Mucosa of descending colon (tissue), 3 donors: Measurements from ENCODE around the gene ACP1. TPM values are rescaled to one million over a fixed set of nuclear protein-coding genes. Genes with fewer than 3 reads are reported as not detected.

Experiments
- ATAC-seq: fragments of 200-7000 bp; cut with Tn5 transposase; one replicate; pipeline ENCODE4 v1.9.1; 2020; ENCODE audit warnings: mild to moderate bottlenecking, moderate library complexity
- DNase-seq, 3 donors: peaks; one replicate each; pipeline ENCODE4 v3.0.0-alpha.2; 2020
- H3K36me3 ChIP-seq: fragments of 200-600 bp; one replicate; pipeline ENCODE4 v1.8.0; 2021; ENCODE audit warnings: low read depth, mild to moderate bottlenecking
- H3K4me1 ChIP-seq: fragments of 200-600 bp; one replicate; pipeline ENCODE4 v1.8.0; 2021; ENCODE audit warnings: low read depth, mild to moderate bottlenecking
- H3K4me3 ChIP-seq: fragments of 200-600 bp; one replicate; pipeline ENCODE4 v1.8.0; 2021; ENCODE audit warnings: mild to moderate bottlenecking
- H3K9me3 ChIP-seq: fragments of 200-600 bp; one replicate; pipeline ENCODE4 v1.8.0; 2021; ENCODE audit warnings: mild to moderate bottlenecking
- intact Hi-C, 2 donors: fragments of 100-400 bp; cut with DNase I in 1 of 2; cut with micrococcal nuclease in 1 of 2; formaldehyde crosslinking; loops; one replicate each; pipeline versions ENCODE4 v1.11.0 to v1.11.1; 2022; cut with DNase I, micrococcal nuclease
- total RNA-seq, 3 donors: library from RNA; stranded (reverse); fragmentation: NEBNext Ultra II Directional in 2 of 3; extraction: Animal tissue kit (Norgen Biotek cat#: 25700) in 2 of 3; gene quantifications; one replicate each; pipeline versions ENCODE4 v1.2.1 to v1.2.4, GENCODE V29; 2021 to 2023
- TF ChIP-seq, protein P1 (sequence below): fragments of 200-600 bp; IDR thresholded peaks from one replicate; pipeline ENCODE4 v1.8.0; 2022; ENCODE audit warnings: antibody characterized with exemption, mild to moderate bottlenecking
- donor health status: DM: no; HTN: no; CAD: no; lungs with moderate emphysema.
- donor health status: DM: no; HTN: no; CAD: no.
- donor health status: DM: no; HTN: yes; CAD: no.

The ACP1 gene
- total RNA-seq, 3 donors from 2014 or later, result 61.9 to 87.3 (median 72.1) TPM

DNA sequence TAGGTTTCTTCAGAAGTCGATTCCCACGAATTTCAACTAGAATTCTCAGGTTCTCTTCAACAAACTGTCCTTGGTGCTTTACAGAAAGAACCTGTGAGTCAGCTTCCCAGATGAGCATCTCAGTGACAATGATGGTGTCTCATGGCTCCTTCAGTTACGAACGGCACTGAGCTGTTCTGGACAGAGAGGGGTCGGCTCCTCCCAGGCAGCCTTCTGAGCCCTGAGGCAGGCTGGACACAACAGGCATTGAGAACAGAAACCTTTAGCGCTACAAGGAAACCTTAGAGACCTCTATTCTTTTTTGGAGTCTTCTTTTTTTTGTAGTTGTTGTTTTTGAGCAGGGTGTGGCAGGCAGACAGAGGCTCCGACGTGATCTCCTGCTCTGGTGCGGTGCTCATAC, 58.3 kb downstream of the ACP1 start:
- H3K36me3 ChIP-seq, result no peaks in the 10 kb centered on the region
- ATAC-seq (no peak), DNase-seq (no peak)
- TF ChIP-seq, protein P1, sequence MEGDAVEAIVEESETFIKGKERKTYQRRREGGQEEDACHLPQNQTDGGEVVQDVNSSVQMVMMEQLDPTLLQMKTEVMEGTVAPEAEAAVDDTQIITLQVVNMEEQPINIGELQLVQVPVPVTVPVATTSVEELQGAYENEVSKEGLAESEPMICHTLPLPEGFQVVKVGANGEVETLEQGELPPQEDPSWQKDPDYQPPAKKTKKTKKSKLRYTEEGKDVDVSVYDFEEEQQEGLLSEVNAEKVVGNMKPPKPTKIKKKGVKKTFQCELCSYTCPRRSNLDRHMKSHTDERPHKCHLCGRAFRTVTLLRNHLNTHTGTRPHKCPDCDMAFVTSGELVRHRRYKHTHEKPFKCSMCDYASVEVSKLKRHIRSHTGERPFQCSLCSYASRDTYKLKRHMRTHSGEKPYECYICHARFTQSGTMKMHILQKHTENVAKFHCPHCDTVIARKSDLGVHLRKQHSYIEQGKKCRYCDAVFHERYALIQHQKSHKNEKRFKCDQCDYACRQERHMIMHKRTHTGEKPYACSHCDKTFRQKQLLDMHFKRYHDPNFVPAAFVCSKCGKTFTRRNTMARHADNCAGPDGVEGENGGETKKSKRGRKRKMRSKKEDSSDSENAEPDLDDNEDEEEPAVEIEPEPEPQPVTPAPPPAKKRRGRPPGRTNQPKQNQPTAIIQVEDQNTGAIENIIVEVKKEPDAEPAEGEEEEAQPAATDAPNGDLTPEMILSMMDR, result no peak
- intact Hi-C loops, result no loop called here
- H3K4me3 ChIP-seq, result no peak overlapping the region
- no peaks in the 10 kb centered on the region for H3K4me1 ChIP-seq
- no peaks in the 10 kb centered on the region for H3K9me3 ChIP-seq

Other genes starting within 250 kb of the ACP1 start
- 10 to 100 TPM; 14.2 to 33.6 (median 28.9) TPM for gene FAM110C, start 218.4 kb upstream of the ACP1 start, total RNA-seq
- 100 to 1,000 TPM in 1 of 3 donors, 10 to 100 TPM in 2; 49.5 to 102 (median 92.3) TPM for gene SH3YL1, start 915 bp upstream of the ACP1 start, total RNA-seq
- gene ALKAL2, start 23.1 kb downstream of the ACP1 start, total RNA-seq, result 1 to 10 TPM; 2.2 to 3.5 (median 3.0) TPM